MM.1S (cell line): ENCODE data around the gene LMF1.

ENCODE experiments used
- CTCF ChIP-seq: fragments of 300-600 bp; sonication (generic); IDR thresholded peaks from 2 replicates; pipeline ENCODE4 v1.5.1; 2016; ENCODE audit warnings: antibody characterized with exemption, low read length, mixed read lengths
- EZH2 ChIP-seq: fragments of 300-600 bp; sonication (generic); optimal IDR thresholded peaks from 2 replicates; pipeline ENCODE3; 2017; ENCODE audit warnings: low read depth, mild to moderate bottlenecking, antibody characterized with exemption, low read length, mixed read lengths

GRCh38 chr16:871562-872345, 99.0 kb downstream of the LMF1 start:
- TF ChIP-seq CTCF (no peak), EZH2 (no peak)
